Upper lobe of left lung (tissue), 6 donors: ENCODE data around the gene PRRC2C. TPM values are rescaled to one million over a fixed set of nuclear protein-coding genes. Genes with fewer than 3 reads are reported as not detected.

ENCODE experiments used
- ATAC-seq, 2 donors: fragments of 200-7000 bp; cut with Tn5 transposase; one replicate each; pipeline ENCODE4 v1.9.1; 2022; ENCODE audit warnings: mild to moderate bottlenecking in 2 of 2, moderate library complexity in 2 of 2; ENCODE audit not compliant: low FRiP score in 2 of 2
- DNase-seq, 2 donors: peaks; one replicate each; pipeline ENCODE4 v3.0.0-alpha.2; 2019 to 2020
- H3K27ac ChIP-seq, 4 donors: fragments of 200-600 bp; sonication (generic); one replicate each; pipeline ENCODE4 v1.5.1; 2016 to 2019
- H3K27me3 ChIP-seq, 4 donors: fragments of 200-600 bp; sonication (generic); one replicate each; pipeline ENCODE4 v1.5.1; 2017 to 2019
- H3K36me3 ChIP-seq, 4 donors: fragments of 200-600 bp; sonication (generic); one replicate each; pipeline ENCODE4 v1.5.1; 2016 to 2019
- H3K4me1 ChIP-seq, 4 donors: fragments of 200-600 bp; sonication (generic); one replicate each; pipeline ENCODE4 v1.5.1; 2018 to 2019
- H3K4me3 ChIP-seq, 4 donors: fragments of 200-600 bp; sonication (generic); one replicate each; pipeline ENCODE4 v1.5.1; 2017 to 2019; ENCODE audit warnings: mild to moderate bottlenecking in 2 of 4, moderate library complexity in 1 of 4
- H3K9me3 ChIP-seq, 4 donors: fragments of 200-600 bp; sonication (generic); one replicate each; pipeline ENCODE4 v1.5.1; 2018 to 2019
- CTCF ChIP-seq, 6 experiments: fragments of 450-650 bp in 4 of 6; fragments of 200-600 bp in 2 of 6; sonication (generic) in 2 of 6; IDR thresholded peaks; one replicate each; pipeline ENCODE4 v1.5.1; 2016 to 2019; ENCODE audit warnings: antibody characterized with exemption in 6 of 6
- EP300 ChIP-seq, 4 donors: sonication (generic); formaldehyde crosslinking; IDR thresholded peaks; one replicate each; pipeline ENCODE4 v1.5.1; 2017; ENCODE audit warnings: antibody characterized with exemption in 4 of 4, control low read depth in 2 of 4
- POLR2A ChIP-seq, 4 donors: fragments of 450-650 bp; IDR thresholded peaks; one replicate each; pipeline ENCODE4 v1.5.1; 2016 to 2017; ENCODE audit warnings: antibody characterized with exemption in 4 of 4, mild to moderate bottlenecking in 2 of 4
- POLR2AphosphoS5 ChIP-seq, 2 donors: sonication (generic); formaldehyde crosslinking; IDR thresholded peaks; one replicate each; pipeline ENCODE4 v1.5.1; 2017; ENCODE audit warnings: antibody characterized with exemption in 2 of 2
- WGBS, 2 donors: methylation state at CpG; one replicate each; pipeline ENCODE4 v1.1.5; 2017 to 2018; 5-methylcytosine and 5-hydroxymethylcytosine counted together
- total RNA-seq, 6 donors: library from RNA; depleted of rRNA in 4 of 6; stranded (reverse); fragments of >200 nt in 4 of 6; gene quantifications; one replicate each; pipeline versions ENCODE4 v1.1.0 to v1.2.1, GENCODE V29; 2016 to 2021
- donor health status: DM: no; HTN: no; CAD: no; lungs with moderate emphysema.
- donor health status: DM: no; HTN: yes; CAD: no; lungs with severe emphysema.

Gene PRRC2C
- total RNA-seq, 6 donors from 2014 or later = 92.8 to 131 (median 112) TPM

GRCh38 chr1:171590022-171590421, 104.7 kb downstream of the PRRC2C start:
- Histone ChIP-seq H3K36me3 (peaks cover 30 to 96% (median 61%) of the 10 kb centered on the region in 4 donors), H3K4me1 (no peaks in the 10 kb centered on the region), H3K9me3 (no peaks in the 10 kb centered on the region), H3K27me3 (no peaks in the 10 kb centered on the region), H3K4me3 (no peak overlapping the region), H3K27ac (no peak overlapping the region)
- ATAC-seq (no peak), DNase-seq (no peak)
- TF ChIP-seq CTCF (IDR thresholded peaks at IDR 0.05) = no peak
- no peak for TF ChIP-seq EP300 (IDR thresholded peaks at IDR 0.05)
- TF ChIP-seq POLR2AphosphoS5 (IDR thresholded peaks at IDR 0.05) = no peak
- TF ChIP-seq POLR2A (IDR thresholded peaks at IDR 0.05) = no peak
- WGBS, 2 donors = 76 to 80% methylated on average over 1 of the region's 1 CpG

- no peak for ATAC-seq
- H3K27ac ChIP-seq = no peak overlapping the region
- no peak overlapping the region for H3K4me3 ChIP-seq
- H3K9me3 ChIP-seq = no peaks in the 10 kb centered on the region
- TF ChIP-seq POLR2A (IDR thresholded peaks at IDR 0.05) (no peak), EP300 (IDR thresholded peaks at IDR 0.05) (no peak), POLR2AphosphoS5 (IDR thresholded peaks at IDR 0.05) (no peak), CTCF (IDR thresholded peaks at IDR 0.05) (no peak)
- no peak for DNase-seq
- H3K27me3 ChIP-seq = no peaks in the 10 kb centered on the region
- peaks cover 0 to 4% (median 0%) of the 10 kb centered on the region in 4 donors for H3K4me1 ChIP-seq
- 77 to 92% methylated on average over 1 of the region's 1 CpG for WGBS, 2 donors
- peaks cover 10 to 44% (median 25%) of the 10 kb centered on the region in 4 donors for H3K36me3 ChIP-seq
Observed at GRCh38 chr1:171595324-171595723, 110.0 kb downstream of the PRRC2C start.

GRCh38 chr1:171596119-171596518, 110.8 kb downstream of the PRRC2C start:
- no peak overlapping the region for H3K27ac ChIP-seq
- ATAC-seq = no peak
- no peak for TF ChIP-seq EP300 (IDR thresholded peaks at IDR 0.05)
- no peak for TF ChIP-seq POLR2AphosphoS5 (IDR thresholded peaks at IDR 0.05)
- TF ChIP-seq POLR2A (IDR thresholded peaks at IDR 0.05) = no peak
- no peak for TF ChIP-seq CTCF (IDR thresholded peaks at IDR 0.05)

GRCh38 chr1:171596705-171597104, 111.4 kb downstream of the PRRC2C start:
- ATAC-seq = no peak
- no peaks in the 10 kb centered on the region for H3K27me3 ChIP-seq
- no peak overlapping the region for H3K27ac ChIP-seq

More at GRCh38 chr1:171596119-171596518, 110.8 kb downstream of the PRRC2C start:
- Histone ChIP-seq H3K4me3 (no peak overlapping the region), H3K36me3 (peaks cover 7 to 36% (median 22%) of the 10 kb centered on the region in 4 donors), H3K4me1 (peaks cover 0 to 4% (median 0%) of the 10 kb centered on the region in 4 donors), H3K9me3 (no peaks in the 10 kb centered on the region), H3K27me3 (no peaks in the 10 kb centered on the region)
- no peak for DNase-seq
- 95 to 100% methylated on average over 1 of the region's 1 CpG for WGBS, 2 donors

More at GRCh38 chr1:171596705-171597104, 111.4 kb downstream of the PRRC2C start:
- no peak for TF ChIP-seq EP300 (IDR thresholded peaks at IDR 0.05)
- no peak for TF ChIP-seq POLR2A (IDR thresholded peaks at IDR 0.05)
- no peak for TF ChIP-seq POLR2AphosphoS5 (IDR thresholded peaks at IDR 0.05)
- TF ChIP-seq CTCF (IDR thresholded peaks at IDR 0.05) = no peak
- no peaks in the 10 kb centered on the region for H3K9me3 ChIP-seq
- H3K4me3 ChIP-seq = no peak overlapping the region
- H3K4me1 ChIP-seq = peaks cover 0 to 4% (median 0%) of the 10 kb centered on the region in 4 donors
- no peak for DNase-seq
- WGBS, 2 donors = 78 to 82% methylated on average over 2 of the region's 2 CpGs
- H3K36me3 ChIP-seq = peaks cover 2 to 30% (median 18%) of the 10 kb centered on the region in 4 donors
